ENCODE data around the gene APOA1.

The APOA1 gene

DNA sequence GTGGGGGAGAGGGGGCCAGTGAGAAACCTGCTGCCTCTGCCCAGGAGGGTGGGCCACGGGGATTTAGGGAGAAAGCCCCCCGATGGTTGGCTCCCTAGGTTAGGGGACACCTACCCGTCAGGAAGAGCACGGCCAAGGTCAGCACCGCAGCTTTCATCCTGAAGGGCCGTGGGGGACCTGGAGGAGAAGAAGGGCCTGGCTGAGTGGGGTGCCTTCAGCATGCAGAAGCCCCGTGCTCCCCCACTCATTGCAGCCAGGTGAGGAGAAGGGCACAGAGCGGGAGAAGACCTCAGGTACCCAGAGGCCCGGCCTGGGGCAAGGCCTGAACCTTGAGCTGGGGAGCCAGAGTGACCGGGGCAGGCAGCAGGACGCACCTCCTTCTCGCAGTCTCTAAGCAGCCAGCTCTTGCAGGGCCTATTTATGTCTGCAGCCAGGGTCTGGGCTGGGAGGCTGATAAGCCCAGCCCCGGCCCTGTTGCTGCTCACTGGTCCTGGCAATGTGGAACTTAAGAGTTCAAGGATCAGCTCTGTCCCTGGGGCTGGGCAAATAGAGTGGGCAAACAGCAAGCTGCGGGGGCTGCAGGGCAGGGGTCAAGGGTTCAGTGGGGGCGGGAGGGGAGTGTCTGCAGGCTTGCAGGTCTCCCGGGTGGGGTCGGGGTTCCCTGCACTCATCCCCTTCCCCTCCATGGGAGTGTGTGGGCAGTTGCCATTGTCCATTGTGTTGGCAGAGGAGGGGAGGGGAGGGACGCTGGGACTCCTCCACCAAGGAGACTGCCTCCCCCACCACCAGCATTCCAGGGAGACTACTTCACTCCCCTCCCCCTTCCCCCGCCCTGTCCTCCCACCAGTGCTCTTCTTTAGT lies at the start of gene APOA1:
APOA1 (minus strand) TSS at position 392 of the 861 bp plus-strand sequence; CDS start at position 157, 235 bp downstream.
- no peak for DNase-seq (ENCODE audit: low read depth)

DNA sequence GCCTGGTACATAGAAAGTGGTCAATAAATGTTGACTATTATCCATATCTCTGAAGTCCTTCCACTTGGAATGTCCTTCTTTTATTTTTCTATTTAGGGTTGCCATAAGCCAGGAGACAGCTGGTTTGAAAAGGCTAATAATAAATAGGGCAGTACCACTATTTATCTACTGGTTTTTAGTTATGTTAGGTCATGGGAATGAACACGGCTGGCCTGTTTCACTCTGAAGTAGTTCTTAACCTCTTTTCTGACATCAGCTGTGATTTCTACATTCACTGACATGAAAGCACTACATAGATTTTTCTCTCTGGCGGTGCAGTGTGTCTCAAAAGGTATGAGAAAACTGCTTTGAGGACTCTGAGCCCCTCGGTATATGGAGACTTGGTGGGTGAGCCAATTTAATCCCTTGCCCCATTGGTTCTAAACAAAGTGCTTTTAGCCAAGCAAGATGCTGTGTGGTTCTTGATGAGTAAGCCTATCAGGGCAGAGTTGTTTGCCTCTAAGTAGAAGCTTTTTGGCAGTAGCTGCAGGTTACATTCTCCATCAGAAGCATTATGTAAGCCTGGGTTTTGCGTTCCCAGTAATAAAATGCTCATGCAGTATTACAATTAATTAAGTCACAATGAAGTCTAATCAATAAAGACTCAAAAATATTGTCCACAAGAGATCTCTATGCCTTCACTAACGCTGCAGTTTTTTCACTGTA lies 48.7 kb upstream of the APOA1 start:
- no peak for DNase-seq (ENCODE audit: low read depth)

DNA sequence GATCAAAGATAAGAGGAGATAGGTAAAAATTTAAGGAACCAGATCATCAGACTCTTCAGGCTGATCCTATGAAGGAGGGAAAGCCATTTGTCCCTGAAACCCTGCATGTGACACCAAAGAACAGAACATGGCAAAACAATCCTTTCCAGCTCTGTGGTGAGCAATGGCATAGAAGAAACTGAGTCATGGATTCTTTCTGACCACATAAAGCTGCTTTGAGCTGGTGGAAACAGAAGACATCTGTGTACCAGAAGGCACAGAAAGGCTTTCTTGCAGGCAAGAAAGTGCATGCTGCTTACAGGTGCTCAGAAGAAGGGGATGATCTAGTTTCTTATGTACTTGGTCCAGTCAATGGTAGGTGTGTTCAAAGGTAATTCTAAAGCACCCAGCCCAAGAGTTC lies 45.0 kb upstream of the APOA1 start:
- DNase-seq (ENCODE audit: low read depth): no peak

DNA sequence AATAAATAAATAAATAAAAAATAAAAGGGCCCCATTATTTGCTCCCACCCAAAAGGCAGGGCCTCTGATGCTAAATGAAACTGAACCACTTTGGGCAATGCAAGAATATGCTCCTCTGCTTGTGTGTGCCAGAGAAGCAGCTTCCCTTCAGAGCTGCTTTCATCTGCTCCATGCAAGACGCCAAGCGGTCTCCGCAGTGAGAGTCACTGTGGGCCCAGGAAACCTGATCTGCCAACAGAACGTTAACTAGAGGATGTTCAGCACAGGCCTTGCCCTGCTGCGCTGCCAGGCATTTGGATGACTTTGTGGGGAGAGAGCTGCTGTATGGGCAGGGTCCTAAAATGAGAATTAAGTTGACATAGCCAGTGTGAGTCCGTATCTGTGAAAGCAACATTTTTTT lies 43.7 kb upstream of the APOA1 start:
- DNase-seq (ENCODE audit: low read depth): no peak

DNA sequence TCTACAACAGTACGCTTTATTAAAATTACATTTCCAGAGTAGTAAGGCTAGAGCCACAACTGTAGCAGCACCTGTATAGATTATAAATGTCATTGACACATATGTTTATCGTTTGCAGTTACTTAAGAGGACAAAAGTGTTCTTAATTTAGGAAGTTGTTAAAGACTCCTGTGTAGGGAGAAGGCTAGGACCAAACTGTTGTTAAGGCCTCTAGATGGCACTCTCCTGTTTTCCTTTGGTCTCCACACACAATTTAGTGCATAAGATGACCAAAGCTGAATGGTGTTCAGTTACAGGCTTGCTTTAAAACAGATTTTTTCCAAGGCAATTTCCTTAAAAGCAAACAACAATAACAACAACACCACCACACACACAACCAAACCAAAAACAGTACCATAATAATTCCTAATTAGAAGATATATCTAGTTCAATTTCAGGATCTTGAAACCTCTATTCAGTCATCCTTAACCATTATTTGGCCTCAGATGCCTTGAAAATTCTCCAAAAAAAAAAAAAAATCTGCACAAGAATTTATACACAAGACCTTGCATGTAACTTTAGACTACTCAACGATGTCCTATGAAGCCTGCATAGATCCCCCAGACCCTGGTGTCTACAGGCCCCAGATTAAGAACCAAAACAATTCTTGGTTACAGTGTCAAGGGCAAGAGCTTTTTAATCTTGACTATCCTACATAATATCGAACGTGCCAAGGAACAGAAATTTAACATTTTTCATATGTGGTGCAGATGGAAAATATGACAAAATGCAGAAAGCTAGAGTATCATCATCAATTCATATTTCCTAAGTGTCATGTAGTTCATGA lies 42.6 kb upstream of the APOA1 start:
- DNase-seq (ENCODE audit: low read depth): no peak

DNA sequence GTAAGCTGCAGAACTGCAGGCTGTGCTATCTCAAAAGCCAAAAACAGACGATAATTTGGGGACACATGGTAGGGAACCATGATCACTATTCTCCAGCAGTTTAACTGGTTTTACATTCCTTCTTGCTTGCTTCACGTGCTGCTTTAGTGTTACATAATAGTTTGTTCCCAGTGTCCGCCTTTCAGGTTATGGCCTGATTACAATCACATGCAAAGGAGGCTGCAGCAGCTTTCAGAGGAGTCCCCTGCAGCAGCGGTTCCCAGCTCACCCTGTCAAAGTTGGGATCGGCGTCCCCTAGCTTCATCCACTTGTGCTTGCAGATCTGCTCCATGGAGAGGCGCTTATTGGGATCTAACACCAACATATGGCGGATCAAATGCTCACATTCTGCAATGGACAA lies 39.2 kb upstream of the APOA1 start:
- DNase-seq (ENCODE audit: low read depth): no peak

DNA sequence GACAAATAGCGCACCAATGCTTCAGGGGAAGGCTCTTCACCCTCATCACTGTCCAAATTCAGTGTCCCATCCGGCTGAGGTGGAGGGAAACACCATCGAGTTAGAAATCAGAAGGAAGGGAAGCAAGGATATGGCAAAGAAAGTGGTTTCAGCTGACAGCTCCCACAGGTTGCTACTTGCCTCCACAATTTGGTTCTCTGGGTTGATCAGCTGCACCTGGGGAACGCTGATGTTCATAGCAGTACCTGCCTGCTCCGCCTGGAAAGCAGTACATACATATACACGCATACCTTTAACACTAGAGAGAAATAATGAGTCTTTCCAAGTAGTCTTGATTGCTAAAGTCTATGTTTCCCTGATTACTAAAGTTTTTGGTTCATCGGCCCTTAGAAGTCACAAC lies 37.8 kb upstream of the APOA1 start:
- no peak for DNase-seq (ENCODE audit: low read depth)

DNA sequence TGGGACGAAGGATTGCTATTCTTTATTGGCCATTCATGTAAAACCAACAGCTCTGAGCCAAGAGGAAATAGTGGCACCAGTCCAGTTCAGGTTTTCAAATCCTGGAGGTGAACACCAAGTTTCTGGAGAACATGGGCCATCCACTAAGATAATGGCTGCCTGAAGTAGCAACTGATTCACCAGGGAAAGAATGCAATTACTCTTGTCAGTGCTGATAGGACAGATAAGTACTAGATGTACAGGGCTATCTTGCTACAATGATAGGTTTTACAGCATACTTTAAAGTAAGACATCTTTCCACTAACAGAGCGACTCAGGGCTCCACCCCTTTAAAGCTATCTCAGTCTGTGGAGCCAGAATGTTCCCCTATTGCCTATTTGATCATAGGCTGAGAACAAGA lies 36.8 kb upstream of the APOA1 start:
- DNase-seq (ENCODE audit: low read depth): no peak

DNA sequence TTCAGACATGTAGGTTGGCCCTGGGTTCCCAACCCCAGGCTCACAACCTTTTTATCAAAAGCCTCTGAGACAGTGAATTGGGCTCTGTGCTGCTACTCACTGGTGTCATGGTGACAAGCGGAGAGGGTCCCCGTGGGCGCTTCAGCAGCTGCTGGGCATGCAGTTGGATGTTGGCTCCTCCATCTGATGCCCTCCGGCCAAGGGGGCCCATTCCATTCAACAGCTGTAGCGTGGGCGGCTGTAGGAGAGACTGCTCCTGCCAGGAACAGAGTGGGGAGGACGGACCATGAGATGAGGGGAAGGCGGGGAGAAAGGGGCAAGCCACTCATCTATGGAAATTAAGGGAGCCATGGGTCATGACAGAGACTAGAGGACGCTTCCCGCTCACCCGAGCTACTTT lies 36.0 kb upstream of the APOA1 start:
- no peak for DNase-seq (ENCODE audit: low read depth)

DNA sequence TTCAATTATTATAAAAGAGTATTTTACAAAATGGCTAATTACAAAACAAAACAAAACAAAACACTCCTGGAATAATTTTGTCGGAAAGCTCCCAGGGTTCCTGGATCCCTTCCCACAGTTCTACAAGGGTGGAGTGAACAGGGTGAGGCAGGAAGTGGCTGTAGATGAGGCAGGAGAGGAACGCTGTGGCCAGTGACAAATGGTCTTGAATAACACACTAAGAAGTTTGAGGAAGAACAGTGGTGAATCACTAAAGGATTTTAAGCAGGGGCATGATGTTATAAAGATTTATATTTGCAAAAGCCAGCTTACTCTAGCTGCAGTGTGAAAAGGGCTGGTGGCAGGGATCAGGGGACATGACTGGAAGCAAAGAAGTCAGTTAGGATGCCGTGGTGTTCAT lies 33.8 kb upstream of the APOA1 start:
- DNase-seq (ENCODE audit: low read depth): no peak

DNA sequence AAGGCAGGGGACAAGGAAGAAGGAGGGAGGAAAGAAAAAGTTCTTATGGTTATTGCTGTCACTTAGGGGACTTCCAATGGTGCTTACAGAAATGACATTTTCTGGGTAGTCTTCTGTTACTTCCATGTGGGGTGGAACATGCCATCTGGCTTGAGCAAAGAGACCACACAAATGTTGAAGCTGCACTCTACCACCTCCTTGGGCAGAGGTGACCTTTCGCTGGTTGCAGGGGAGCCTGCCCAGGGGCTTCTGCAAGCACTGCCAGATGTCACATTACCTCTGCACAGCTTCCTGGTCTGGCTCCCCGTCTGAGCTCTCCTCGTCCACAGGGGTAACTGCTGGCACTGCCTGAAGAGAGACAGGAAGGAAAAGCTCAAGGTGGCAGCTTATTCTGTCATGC lies 32.6 kb upstream of the APOA1 start:
- no peak for DNase-seq (ENCODE audit: low read depth)

DNA sequence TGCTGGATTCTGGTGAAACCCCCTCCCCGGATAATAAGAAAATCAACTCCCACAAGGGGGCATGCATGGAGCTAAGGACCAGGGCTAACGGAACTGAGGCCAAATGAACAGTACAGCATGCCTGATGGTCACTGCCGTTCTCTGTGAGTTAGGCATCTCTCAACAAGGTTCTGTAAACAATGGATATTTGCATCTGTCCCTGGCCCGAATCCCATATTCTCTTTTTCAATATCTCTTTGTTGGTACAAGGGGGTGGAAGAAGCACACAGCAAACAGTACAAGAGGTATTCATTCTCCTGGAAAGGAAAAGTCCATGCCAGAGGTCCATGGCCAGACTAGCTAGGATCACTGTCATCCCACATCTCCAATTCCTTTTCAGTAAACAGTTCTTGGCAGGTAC lies 32.2 kb upstream of the APOA1 start:
- no peak for DNase-seq (ENCODE audit: low read depth)

DNA sequence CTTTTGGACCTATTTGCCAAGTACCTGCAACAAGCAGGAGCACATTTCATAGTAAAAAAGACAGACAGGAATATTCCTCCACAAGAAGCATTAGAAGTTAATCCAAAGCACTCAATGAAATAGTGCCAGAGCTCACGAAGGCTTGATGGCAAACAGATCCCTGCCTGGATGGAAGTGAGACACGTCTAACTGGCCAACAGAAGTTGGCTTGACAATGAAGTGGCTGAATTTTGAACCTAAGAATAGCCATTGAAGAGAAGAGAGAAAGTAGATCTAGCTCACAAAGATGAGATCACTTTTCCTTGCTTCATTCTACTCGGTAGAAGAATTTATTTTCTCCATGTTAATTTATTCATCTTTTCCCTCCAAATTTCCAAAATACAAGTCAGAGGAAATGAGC lies 30.6 kb upstream of the APOA1 start:
- no peak for DNase-seq (ENCODE audit: low read depth)

DNA sequence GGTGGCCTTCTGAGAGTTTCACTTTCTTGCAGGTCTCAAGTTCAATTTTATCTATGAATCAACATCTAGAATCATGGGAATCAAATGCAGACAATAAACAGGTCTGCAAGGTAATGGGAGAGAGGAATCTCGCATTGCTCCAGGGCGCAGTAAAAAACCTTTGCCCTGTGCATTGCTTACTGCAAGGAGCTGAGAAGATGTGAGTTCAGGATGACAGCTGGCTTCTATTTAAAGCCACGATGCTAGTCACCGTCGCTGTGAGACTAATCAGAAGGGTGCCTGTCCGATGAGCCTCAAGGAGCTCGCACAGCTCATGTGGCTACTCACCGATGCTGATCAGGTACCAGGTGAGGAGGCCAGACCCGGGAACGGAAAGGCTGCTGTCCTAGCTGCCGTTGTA lies 30.2 kb upstream of the APOA1 start:
- DNase-seq (ENCODE audit: low read depth): no peak

DNA sequence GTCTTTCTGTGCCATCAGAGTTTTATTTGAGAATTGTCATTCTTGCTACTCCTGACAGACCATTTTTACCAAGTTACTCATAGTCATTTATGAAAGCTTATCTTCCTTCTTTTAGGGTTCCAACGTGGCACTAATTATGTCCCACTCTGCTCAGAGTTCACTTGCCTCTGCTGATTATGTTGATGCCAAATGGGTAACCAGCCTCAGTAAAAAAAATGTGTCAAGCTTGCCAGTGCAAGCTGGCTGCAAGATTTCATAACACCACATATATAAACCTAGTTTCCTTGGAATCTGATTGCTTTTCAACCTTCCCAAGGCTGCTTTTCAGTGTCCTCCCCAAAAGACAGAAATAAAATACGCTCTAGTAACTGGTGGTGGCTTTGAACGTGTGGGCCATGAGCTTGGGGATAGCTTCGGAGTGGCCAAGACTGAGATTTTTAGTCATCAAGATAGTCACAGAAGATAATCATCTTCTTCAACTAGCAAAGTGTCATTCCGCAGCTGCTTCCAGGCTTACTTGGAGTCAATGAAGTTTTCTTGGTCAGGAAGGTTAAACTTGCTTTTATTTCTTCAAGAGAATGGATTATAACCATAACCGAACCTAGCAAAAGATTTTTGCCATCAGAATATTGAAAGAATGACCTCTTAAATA lies 29.5 kb upstream of the APOA1 start:
- no peak for DNase-seq (ENCODE audit: low read depth)

DNA sequence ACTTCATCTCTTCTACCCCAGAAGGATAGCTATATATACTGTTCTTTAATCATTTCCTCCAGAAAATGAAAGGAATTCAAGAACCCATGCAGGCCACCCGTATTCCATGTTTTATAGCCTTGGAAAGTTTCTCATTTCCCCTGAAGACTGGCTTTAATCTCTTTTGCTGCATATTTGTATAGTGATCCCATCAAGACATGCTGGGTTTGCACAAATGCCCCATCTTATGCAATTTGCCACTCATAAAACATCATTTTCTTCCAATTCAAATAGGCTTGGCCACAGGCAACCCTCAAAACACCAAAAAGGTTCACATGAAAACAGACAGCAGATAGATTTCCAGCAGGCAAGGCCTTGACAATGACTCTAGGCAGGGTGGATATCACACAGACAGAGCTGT lies 28.3 kb upstream of the APOA1 start:
- DNase-seq (ENCODE audit: low read depth): no peak

DNA sequence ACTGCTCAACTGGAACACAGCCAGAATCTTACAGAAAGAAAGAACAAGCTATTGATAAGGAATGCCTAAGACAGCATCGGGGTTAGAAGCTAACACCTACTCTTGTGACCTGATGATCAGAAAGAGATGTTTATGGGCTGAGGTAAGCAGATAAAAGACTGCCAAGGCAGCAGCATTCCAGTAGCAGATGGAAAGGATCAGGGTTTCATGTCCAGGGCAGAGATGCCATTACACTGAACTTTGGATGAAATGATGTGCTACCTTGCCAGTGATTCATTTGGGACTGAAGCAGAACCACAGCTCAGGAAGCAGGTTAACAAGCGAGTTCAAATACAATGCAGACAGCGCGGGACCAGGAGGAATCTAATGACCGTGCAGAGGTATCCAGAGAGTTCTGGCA lies 27.1 kb upstream of the APOA1 start:
- no peak for DNase-seq (ENCODE audit: low read depth)

DNA sequence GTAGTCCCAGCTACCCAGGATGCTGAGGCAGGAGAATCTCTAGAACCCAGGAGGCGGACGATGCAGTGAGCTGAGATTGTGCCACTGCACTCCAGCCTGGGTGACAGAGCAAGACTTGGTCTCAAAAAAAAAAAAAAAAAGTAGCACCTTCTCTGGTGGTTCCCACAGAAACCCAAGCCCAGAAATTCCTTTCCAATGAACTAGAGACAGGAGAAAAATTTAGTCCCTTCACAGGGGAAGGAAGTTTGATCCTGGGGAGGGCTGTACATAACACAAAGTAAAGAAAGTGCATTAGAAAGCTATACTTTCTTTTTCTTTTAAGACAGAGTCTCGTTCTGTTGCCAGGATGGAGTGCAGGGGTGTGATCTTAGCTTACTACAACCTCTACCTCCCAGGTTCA lies 25.5 kb upstream of the APOA1 start:
- no peak for DNase-seq (ENCODE audit: low read depth)

DNA sequence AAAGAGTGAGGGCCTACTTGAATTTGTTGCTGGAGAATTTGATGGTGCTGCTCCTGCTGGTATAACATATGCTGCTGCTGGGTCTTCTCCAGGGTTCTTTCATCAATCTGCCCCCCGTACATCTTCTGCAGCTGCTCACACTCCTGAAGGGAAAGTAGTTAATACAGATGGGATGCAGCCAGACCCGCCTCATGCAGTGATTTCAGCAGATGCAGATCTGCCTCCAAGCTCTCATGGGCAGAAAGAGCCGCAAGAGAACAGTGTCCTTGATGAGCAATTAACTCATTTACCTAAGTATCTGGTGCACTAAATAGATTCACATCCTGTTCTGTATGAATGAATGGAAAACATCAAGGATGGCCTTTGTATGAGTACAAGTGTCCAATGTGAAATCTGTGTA lies 24.8 kb upstream of the APOA1 start:
- DNase-seq (ENCODE audit: low read depth): no peak

DNA sequence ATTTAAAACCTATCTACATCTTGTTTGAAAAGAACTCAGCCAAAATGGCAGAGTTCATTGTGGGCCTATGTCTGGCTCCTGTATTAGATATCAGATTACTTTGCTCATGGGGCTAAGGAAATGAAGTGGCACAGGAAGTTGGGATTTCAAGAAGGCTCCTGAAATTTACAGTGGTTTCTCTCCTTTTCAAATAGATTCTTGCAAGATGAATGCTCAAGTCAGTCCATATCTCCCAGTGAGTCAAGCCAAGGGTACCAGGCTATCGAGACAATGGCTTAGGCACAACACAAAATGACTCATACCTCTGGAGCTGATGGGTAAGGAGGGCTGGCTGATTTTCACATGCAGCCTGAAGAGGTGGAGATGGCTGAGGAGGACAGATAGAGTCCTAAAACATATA lies 24.1 kb upstream of the APOA1 start:
- no peak for DNase-seq (ENCODE audit: low read depth)

DNA sequence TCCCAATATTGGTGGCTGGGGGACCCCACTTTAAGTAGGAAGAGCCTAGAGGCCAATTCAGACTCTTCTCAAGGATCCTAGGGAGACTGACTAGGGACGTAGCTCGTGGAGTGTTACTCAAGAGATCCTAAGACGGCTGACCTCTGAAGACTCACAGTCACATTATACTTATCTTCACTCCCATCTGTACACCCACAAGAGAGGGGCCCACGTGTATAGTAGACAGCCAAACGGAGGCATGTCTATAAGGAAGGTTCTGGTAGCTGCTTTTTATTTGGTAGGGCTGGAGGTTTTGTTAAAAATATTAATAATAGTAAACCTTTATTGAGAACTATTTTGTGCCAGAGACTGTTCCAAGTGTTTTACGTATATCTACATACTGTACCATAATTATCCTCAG lies 22.9 kb upstream of the APOA1 start:
- DNase-seq (ENCODE audit: low read depth): no peak

DNA sequence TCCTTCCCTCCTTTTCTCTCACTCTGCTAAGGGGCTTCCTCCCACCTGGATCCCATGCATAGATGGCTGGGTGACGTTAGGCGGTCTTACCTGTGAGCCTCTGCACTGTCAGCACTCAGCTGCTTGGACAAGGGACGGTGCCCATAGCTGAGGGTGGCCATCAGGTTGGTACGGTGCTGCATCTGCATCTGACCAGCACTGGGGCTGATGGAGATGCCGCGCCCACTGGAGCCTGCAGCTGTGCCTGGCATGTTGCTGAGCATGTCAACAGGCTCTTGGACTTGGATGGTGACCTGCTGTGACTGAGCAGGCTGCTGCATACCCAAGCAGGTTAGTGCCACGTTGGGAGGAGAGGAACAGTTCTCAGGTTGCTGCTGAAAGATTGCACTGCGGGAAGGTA lies 21.8 kb upstream of the APOA1 start:
- no peak for DNase-seq (ENCODE audit: low read depth)

Data from stimulated activated CD8-positive, alpha-beta memory T cell treated with anti-CD3 and anti-CD28 coated beads, Interleukin-12 subunit alpha, Interleukin-12 subunit beta, amount 100 ng/mL, for 1 hour (primary cell).